Nephron (organoid): ENCODE measurements around the gene SDK2.

Experiments used
- H3K27ac Mint-ChIP-seq, 3 experiments: 2 replicates each; pipeline ENCODE4 v1.8.0; 2020; ENCODE audit warnings: mixed read lengths in 3 of 3, mild to moderate bottlenecking in 2 of 3, moderate library complexity in 1 of 3
- H3K27me3 Mint-ChIP-seq: 2 replicates; pipeline ENCODE4 v1.8.0; 2021; ENCODE audit warnings: low read depth, mild to moderate bottlenecking, moderate library complexity, mixed read lengths
- H3K36me3 Mint-ChIP-seq: 2 replicates; pipeline ENCODE4 v1.8.0; 2020; ENCODE audit warnings: low read depth, mixed read lengths
- H3K4me1 Mint-ChIP-seq: 2 replicates; pipeline ENCODE4 v1.8.0; 2020; ENCODE audit warnings: mixed read lengths
- H3K4me3 Mint-ChIP-seq, 3 experiments: 2 replicates each; pipeline ENCODE4 v1.8.0; 2020; ENCODE audit warnings: mild to moderate bottlenecking in 3 of 3, mixed read lengths in 3 of 3, moderate library complexity in 2 of 3
- H3K9me3 Mint-ChIP-seq: 2 replicates; pipeline ENCODE4 v1.8.0; 2020; ENCODE audit warnings: mixed read lengths
- TF ChIP-seq, protein P1 (sequence below), 3 experiments: fragments of 200-600 bp; sonication (generic); IDR thresholded peaks; one replicate each; pipeline ENCODE4 v1.5.0; 2021; ENCODE audit warnings: antibody characterized with exemption in 3 of 3; ENCODE audit not compliant: unreplicated experiment in 3 of 3

The SDK2 gene

DNA sequence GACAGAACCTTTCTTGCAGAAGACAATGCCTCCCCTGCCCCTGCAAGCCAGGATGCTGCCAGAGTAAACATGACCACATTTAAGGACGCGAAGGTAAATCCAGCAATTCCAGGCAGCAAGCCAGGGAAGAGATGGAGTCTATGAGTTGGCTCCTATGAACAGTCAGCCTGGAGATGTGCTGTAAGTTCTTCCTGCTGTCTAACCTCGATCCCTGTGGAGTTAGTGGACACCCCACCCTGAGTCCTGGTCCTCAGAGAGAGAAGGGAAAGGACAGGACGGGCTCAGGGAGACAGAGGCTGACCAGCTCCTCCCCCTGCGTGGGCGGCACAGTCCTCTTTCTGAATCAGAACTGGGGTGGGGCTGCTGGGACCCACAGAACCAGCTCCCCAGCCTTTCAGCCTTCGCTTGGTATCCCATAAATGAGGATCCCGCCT is 357.4 kb downstream of the SDK2 start:
- Mint-ChIP-seq H3K36me3 (peaks cover 34% of the 10 kb centered on the region), H3K27ac (peak overlapping the region; percentile 51 to 84 (median 74)), H3K27me3 (no peaks in the 10 kb centered on the region), H3K9me3 (no peaks in the 10 kb centered on the region), H3K4me3 (peak overlapping the region in 2 of 3 experiments; percentile 11 to 53), H3K4me1 (peaks cover 73% of the 10 kb centered on the region)
- TF ChIP-seq, protein P1, sequence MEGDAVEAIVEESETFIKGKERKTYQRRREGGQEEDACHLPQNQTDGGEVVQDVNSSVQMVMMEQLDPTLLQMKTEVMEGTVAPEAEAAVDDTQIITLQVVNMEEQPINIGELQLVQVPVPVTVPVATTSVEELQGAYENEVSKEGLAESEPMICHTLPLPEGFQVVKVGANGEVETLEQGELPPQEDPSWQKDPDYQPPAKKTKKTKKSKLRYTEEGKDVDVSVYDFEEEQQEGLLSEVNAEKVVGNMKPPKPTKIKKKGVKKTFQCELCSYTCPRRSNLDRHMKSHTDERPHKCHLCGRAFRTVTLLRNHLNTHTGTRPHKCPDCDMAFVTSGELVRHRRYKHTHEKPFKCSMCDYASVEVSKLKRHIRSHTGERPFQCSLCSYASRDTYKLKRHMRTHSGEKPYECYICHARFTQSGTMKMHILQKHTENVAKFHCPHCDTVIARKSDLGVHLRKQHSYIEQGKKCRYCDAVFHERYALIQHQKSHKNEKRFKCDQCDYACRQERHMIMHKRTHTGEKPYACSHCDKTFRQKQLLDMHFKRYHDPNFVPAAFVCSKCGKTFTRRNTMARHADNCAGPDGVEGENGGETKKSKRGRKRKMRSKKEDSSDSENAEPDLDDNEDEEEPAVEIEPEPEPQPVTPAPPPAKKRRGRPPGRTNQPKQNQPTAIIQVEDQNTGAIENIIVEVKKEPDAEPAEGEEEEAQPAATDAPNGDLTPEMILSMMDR (IDR thresholded peaks at IDR 0.05; ENCODE audit: unreplicated experiment in 3 of 3) = no peak

DNA sequence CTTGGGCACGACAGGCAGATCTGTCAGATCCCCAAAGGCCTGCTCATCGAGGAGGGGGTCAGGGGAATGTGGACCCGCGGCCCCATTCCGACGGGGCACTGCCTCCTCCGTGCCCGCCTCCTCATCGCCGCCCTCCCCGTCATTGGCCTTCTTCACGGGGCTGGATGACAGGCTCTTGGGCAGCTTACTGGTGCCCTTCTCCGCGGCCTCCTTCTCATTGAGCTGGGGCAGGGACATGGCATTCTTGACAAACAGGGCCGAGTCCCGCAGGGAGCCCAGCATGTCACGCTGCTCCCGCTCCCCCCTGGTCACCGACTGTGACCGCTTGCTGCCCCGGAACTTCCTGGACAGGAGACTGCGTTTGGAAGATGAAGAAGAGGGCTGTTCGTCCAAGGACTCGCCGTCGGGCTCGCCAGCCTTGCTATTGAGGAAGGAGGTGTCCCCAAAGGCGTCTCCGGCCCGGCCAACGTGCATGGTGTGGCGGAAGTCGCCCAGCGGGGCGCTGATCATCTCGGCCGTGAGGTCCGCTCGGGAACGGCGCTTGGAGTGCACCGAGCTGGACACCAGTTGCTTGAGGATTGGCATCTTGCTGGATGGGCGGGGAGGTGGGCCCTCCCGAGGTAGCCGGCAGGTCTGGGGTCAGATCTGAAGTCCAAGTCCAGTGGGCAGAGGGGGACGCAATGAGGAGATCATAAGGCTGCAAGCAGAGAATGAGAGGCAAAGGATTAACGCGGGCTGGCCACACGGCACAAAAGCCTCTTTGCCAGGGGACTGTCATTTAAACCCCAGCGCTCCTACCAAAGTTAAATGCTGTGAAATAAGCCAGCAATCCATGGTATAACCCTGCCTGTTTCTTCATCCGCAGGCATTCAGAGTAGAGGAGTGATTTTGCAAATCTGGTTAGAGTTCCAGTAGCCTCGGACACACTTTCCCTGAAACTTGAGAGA is 358.1 kb downstream of the SDK2 start:
- H3K4me3 Mint-ChIP-seq = peak overlapping the region in 2 of 3 experiments; percentile 11 to 53
- H3K4me1 Mint-ChIP-seq = peaks cover 68% of the 10 kb centered on the region
- H3K9me3 Mint-ChIP-seq = no peaks in the 10 kb centered on the region
- no peaks in the 10 kb centered on the region for H3K27me3 Mint-ChIP-seq
- TF ChIP-seq, protein P1 (IDR thresholded peaks at IDR 0.05; ENCODE audit: unreplicated experiment in 3 of 3) = no peak
- peak overlapping the region; percentile 51 to 84 (median 74) for H3K27ac Mint-ChIP-seq
- peaks cover 34% of the 10 kb centered on the region for H3K36me3 Mint-ChIP-seq

DNA sequence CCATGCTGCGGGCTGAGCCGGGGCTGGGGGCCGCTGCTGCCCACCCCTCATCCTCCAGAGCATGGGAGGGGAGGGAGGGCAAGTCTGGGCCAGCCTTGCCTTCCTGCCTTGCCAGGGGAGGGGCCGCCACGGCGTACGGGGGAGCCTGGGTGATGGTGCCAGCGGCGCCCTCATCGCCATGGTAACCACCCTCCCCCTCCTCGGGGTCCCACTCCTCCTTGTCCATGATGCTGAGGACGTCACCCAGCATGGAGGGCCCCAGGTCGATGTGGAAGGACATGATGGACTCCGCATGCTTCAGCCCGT is 358.7 kb downstream of the SDK2 start:
- Mint-ChIP-seq H3K27me3 (no peaks in the 10 kb centered on the region), H3K27ac (no peak overlapping the region), H3K4me3 (no peak overlapping the region), H3K9me3 (no peaks in the 10 kb centered on the region), H3K36me3 (peaks cover 33% of the 10 kb centered on the region), H3K4me1 (peaks cover 62% of the 10 kb centered on the region)
- TF ChIP-seq, protein P1 (IDR thresholded peaks at IDR 0.05; ENCODE audit: unreplicated experiment in 3 of 3) = no peak

DNA sequence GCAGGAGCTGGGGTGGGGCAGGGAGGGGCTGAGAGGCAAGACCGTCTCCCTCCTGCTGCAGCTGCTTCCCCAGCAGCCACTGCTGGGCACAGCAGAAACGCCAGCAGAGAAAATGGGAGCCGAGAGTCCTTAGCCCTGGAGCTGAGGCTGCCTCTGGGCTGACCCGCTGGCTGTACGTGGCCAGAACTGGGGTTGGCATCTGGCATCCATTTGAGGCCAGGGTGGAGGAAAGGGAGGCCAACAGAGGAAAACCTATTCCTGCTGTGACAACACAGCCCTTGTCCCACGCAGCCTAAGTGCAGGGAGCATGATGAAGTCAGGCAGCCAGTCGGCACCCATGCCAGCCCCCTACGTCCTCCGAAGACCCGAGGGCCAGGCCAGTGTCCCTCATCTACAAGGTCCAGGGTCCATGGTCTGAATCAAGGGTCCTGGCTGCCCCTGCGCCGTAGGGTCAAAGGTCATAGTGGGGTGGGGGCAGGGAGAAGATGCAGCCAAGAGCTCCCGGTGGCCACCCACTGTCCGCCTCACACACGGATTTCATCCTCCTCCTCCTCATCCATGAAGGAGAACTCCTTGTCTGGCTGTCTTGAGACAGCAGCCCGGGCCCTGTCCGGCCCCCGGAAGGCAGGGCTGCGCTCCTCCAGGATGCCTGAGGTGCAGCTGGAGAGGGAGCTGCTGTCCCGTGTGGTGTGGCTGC is 359.2 kb downstream of the SDK2 start:
- peak overlapping the region in 1 of 3 experiments; percentile 88 for H3K27ac Mint-ChIP-seq
- H3K27me3 Mint-ChIP-seq = no peaks in the 10 kb centered on the region
- H3K4me1 Mint-ChIP-seq = peaks cover 57% of the 10 kb centered on the region
- no peak overlapping the region for H3K4me3 Mint-ChIP-seq
- TF ChIP-seq, protein P1 (IDR thresholded peaks at IDR 0.05; ENCODE audit: unreplicated experiment in 3 of 3) = no peak
- no peaks in the 10 kb centered on the region for H3K9me3 Mint-ChIP-seq
- peaks cover 33% of the 10 kb centered on the region for H3K36me3 Mint-ChIP-seq
